HG03342 (cell line): ENCODE data around the gene L1CAM.

Experiments used
- ATAC-seq: cut with Tn5 transposase; IDR thresholded peaks from one replicate; pipeline ENCODE4 v1.9.1; 2021; ENCODE audit warnings: mild to moderate bottlenecking, moderate library complexity; ENCODE audit not compliant: unreplicated experiment

Gene L1CAM

DNA sequence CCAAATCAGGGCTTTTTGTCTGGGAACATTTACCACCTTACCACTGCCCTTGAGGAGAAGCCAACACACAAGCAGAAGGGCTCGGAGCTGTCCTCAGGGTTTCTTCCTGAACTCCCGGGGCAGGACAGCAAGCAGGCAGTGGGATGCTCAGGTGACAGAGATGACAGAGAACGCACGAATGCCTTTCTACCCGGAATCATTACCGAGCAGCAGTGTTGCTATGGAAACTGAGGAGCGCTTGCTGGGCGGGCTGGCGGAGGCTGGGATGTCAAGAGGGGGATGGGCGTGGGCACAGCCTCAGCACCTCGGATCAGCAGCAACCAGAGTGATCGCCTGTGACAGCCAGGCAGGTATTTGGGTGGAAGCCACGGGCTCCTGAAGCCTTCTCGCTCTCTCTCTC is 73.8 kb downstream of the L1CAM start:
- ATAC-seq = no peak
